Measurements from ENCODE around the gene CIDEB. TPM values are rescaled to one million over a fixed set of nuclear protein-coding genes. Genes with fewer than 3 reads are reported as not detected.

The CIDEB gene
- total and polyA plus RNA-seq, 2 of the 13 experiments (the other 11 are each of a cell fraction or from before 2014, with no cell fraction given): 35.8 to 110 TPM

- peak; percentile 99 for TF ChIP-seq ZSCAN21 (CRISPR knock-in tag; IDR thresholded peaks at IDR 0.05; ENCODE audit: borderline replicate concordance)
- TF ChIP-seq CEBPG (CRISPR knock-in tag; IDR thresholded peaks at IDR 0.05): peak; percentile 47; the same call in 1 of the 2 replicates
- peak; percentile 91 for TF ChIP-seq THAP9 (CRISPR knock-in tag; IDR thresholded peaks at IDR 0.05; ENCODE audit: borderline replicate concordance)
- peak; percentile 99 for TF ChIP-seq ISX (CRISPR knock-in tag; conservative IDR thresholded peaks at IDR 0.05)
- TF ChIP-seq CBFB (CRISPR knock-in tag; IDR thresholded peaks at IDR 0.05): peak; percentile 86; the same call in 1 of the 2 replicates
- no peak for TF ChIP-seq ZNF460 (CRISPR knock-in tag; IDR thresholded peaks at IDR 0.05; ENCODE audit: borderline replicate concordance)
- peak; percentile 99 for TF ChIP-seq ZNF83 (CRISPR knock-in tag; IDR thresholded peaks at IDR 0.05; ENCODE audit: borderline replicate concordance)
- TF ChIP-seq CTCF (CRISPR knock-in tag; IDR thresholded peaks at IDR 0.05): peak; percentile 88
- TF ChIP-seq DBP (CRISPR knock-in tag; IDR thresholded peaks at IDR 0.05; ENCODE audit: not compliant biosample characterization): peak; percentile 99
- TF ChIP-seq HOXA7 (CRISPR knock-in tag; IDR thresholded peaks at IDR 0.05): no peak
- peak; percentile 94; the same call in 1 of the 2 replicates for TF ChIP-seq KLF13 (CRISPR knock-in tag; IDR thresholded peaks at IDR 0.05)
- no peak for TF ChIP-seq ZFP91 (CRISPR knock-in tag; IDR thresholded peaks at IDR 0.05; ENCODE audit: borderline replicate concordance)
- TF ChIP-seq IRX3 (CRISPR knock-in tag; IDR thresholded peaks at IDR 0.05; ENCODE audit: borderline replicate concordance, low read depth): peak; percentile 97
- peak; percentile 64; the same call in 1 of the 2 replicates for TF ChIP-seq TFAP4 (IDR thresholded peaks at IDR 0.05; ENCODE audit: borderline replicate concordance, low read depth)
- peak; percentile 97 for TF ChIP-seq TEAD2 (CRISPR knock-in tag; IDR thresholded peaks at IDR 0.05)
- peak; percentile 76; the same call in 1 of the 2 replicates for TF ChIP-seq ONECUT2 (CRISPR knock-in tag; IDR thresholded peaks at IDR 0.05)
- peak; percentile 44 for TF ChIP-seq BCL6 (CRISPR knock-in tag; IDR thresholded peaks at IDR 0.05)
- TF ChIP-seq ZFX (CRISPR knock-in tag; IDR thresholded peaks at IDR 0.05; ENCODE audit: low read depth): peak; percentile 99
- TF ChIP-seq ZSCAN30 (CRISPR knock-in tag; IDR thresholded peaks at IDR 0.05): no peak
- TF ChIP-seq SETDB1 (CRISPR knock-in tag; IDR thresholded peaks at IDR 0.05; ENCODE audit: borderline replicate concordance): no peak
- TF ChIP-seq SYNCRIP (IDR thresholded peaks at IDR 0.05; ENCODE audit: insufficient read depth, low read depth, low read length): no peak
These were observed 8.2 kb upstream of the CIDEB start (continued) for GRCh38 chr14:24315807-24316596.

Measured in HepG2 (cell line).